Measurements from ENCODE around the gene ANKRD37. TPM values are rescaled to one million over a fixed set of nuclear protein-coding genes. Genes with fewer than 3 reads are reported as not detected.
"Not testable (repeated sequence)": the region's sequence is repeated elsewhere in the genome, so short reads cannot be mapped to it uniquely, and the experiment has no call there.

The ANKRD37 gene
- total RNA-seq, 1 experiment from 2014 or later: 3.6 TPM

GRCh38 chr4:185359767-185360446 is 36.7 kb upstream of the ANKRD37 start:
- no peak for DNase-seq
- no peaks in the 10 kb centered on the region for H3K27me3 ChIP-seq (replicated peaks; ENCODE audit: control insufficient read depth, insufficient read depth, low read length)
- TF ChIP-seq CTCF (IDR thresholded peaks at IDR 0.05; ENCODE audit: insufficient read depth in 1 of 2, low read depth in 1 of 2, low read length in 1 of 2, severe bottlenecking in 1 of 2, unreplicated experiment in 1 of 2): no peak
- ChIA-PET POLR2A (no interaction called here), CTCF (no interaction called here)
- H3K36me3 ChIP-seq (ENCODE audit: control insufficient read depth, insufficient read depth, low read length): no peaks in the 10 kb centered on the region
- H3K9me3 ChIP-seq: no peaks in the 10 kb centered on the region
- peaks cover 6% of the 10 kb centered on the region; the same call in 1 of the 2 replicates for H3K4me1 ChIP-seq
- no peaks in the 10 kb centered on the region for H3K9me3 Mint-ChIP-seq (ENCODE audit: unreplicated experiment)
- H3K27me3 Mint-ChIP-seq (ENCODE audit: insufficient read depth, unreplicated experiment): no peaks in the 10 kb centered on the region
- no peak overlapping the region for H3K27ac Mint-ChIP-seq (ENCODE audit: unreplicated experiment)
- no peaks in the 10 kb centered on the region for H3K4me1 Mint-ChIP-seq (ENCODE audit: low read depth, unreplicated experiment)
- no peak overlapping the region for H3K4me3 Mint-ChIP-seq (ENCODE audit: unreplicated experiment)
- no peaks in the 10 kb centered on the region for H3K36me3 Mint-ChIP-seq (ENCODE audit: insufficient read depth, unreplicated experiment)
- BruUV-seq (replicated peaks): no TSS peak
- H3K4me3 ChIP-seq (ENCODE audit: low read depth, low read length): no peak overlapping the region
- intact Hi-C loops (cut with micrococcal nuclease; ENCODE audit: unreplicated experiment): no loop called here

- no peak overlapping the region for H3K4me3 ChIP-seq (ENCODE audit: low read depth, low read length)
- intact Hi-C loops (cut with micrococcal nuclease; ENCODE audit: unreplicated experiment): no loop called here
- Mint-ChIP-seq H3K4me1 (ENCODE audit: low read depth, unreplicated experiment) (no peaks in the 10 kb centered on the region), H3K4me3 (ENCODE audit: unreplicated experiment) (no peak overlapping the region), H3K36me3 (ENCODE audit: insufficient read depth, unreplicated experiment) (no peaks in the 10 kb centered on the region), H3K27me3 (ENCODE audit: insufficient read depth, unreplicated experiment) (no peaks in the 10 kb centered on the region), H3K9me3 (ENCODE audit: unreplicated experiment) (no peaks in the 10 kb centered on the region), H3K27ac (ENCODE audit: unreplicated experiment) (no peak overlapping the region)
- H3K9me3 ChIP-seq: no peaks in the 10 kb centered on the region
- BruUV-seq (replicated peaks): no TSS peak
- TF ChIP-seq CTCF (IDR thresholded peaks at IDR 0.05; ENCODE audit: insufficient read depth in 1 of 2, low read depth in 1 of 2, low read length in 1 of 2, severe bottlenecking in 1 of 2, unreplicated experiment in 1 of 2): no peak
- ChIA-PET CTCF (no interaction called here), POLR2A (no interaction called here)
- no peaks in the 10 kb centered on the region for H3K36me3 ChIP-seq (ENCODE audit: control insufficient read depth, insufficient read depth, low read length)
- H3K27me3 ChIP-seq (replicated peaks; ENCODE audit: control insufficient read depth, insufficient read depth, low read length): no peaks in the 10 kb centered on the region
- H3K4me1 ChIP-seq: peaks cover 6% of the 10 kb centered on the region; the same call in 1 of the 2 replicates
- DNase-seq: no peak
Observed at GRCh38 chr4:185361872-185362271, 34.8 kb upstream of the ANKRD37 start.

- H3K9me3 Mint-ChIP-seq (ENCODE audit: unreplicated experiment); intact Hi-C loops (cut with micrococcal nuclease; ENCODE audit: unreplicated experiment); H3K4me1 ChIP-seq; H3K36me3 Mint-ChIP-seq (ENCODE audit: insufficient read depth, unreplicated experiment); H3K36me3 ChIP-seq (ENCODE audit: control insufficient read depth, insufficient read depth, low read length); POLR2A ChIA-PET; H3K27me3 ChIP-seq (replicated peaks; ENCODE audit: control insufficient read depth, insufficient read depth, low read length); H3K27ac Mint-ChIP-seq (ENCODE audit: unreplicated experiment); H3K4me3 Mint-ChIP-seq (ENCODE audit: unreplicated experiment); CTCF ChIA-PET; H3K9me3 ChIP-seq; DNase-seq; H3K4me1 Mint-ChIP-seq (ENCODE audit: low read depth, unreplicated experiment); BruUV-seq (replicated peaks); H3K27me3 Mint-ChIP-seq (ENCODE audit: insufficient read depth, unreplicated experiment); H3K4me3 ChIP-seq (ENCODE audit: low read depth, low read length): not testable (repeated sequence)
Observed at GRCh38 chr4:185362570-185362969, 34.1 kb upstream of the ANKRD37 start.
